Effector CD4-positive, alpha-beta T cell (primary cell): ENCODE measurements around the gene FOXD4L1.
"Not testable (repeated sequence)": the region's sequence is repeated elsewhere in the genome, so short reads cannot be mapped to it uniquely, and the experiment has no call there.

Experiments
- DNase-seq: peaks from one replicate; pipeline ENCODE4 v3.0.0-alpha.2; 2020

FOXD4L1 gene

GRCh38 chr2:113527350-113528045 is 29.0 kb downstream of the FOXD4L1 start:
- not testable (repeated sequence) for DNase-seq

- DNase-seq, result not testable (repeated sequence)
These were observed 29.7 kb downstream of the FOXD4L1 start for GRCh38 chr2:113528126-113528525.

- DNase-seq, result not testable (repeated sequence)
These were observed 30.4 kb downstream of the FOXD4L1 start for GRCh38 chr2:113528904-113529303.

- not testable (repeated sequence) for DNase-seq
These were observed 34.5 kb downstream of the FOXD4L1 start for GRCh38 chr2:113532991-113533390.

- DNase-seq, result not testable (repeated sequence)
These were observed 38.1 kb downstream of the FOXD4L1 start for GRCh38 chr2:113536573-113536972.

GRCh38 chr2:113540834-113541203 is 42.4 kb downstream of the FOXD4L1 start:
- not testable (repeated sequence) for DNase-seq

GRCh38 chr2:113541204-113541975 is 42.9 kb downstream of the FOXD4L1 start:
- peak; percentile 4 for DNase-seq

- DNase-seq, result not testable (repeated sequence)
These were observed 43.6 kb downstream of the FOXD4L1 start for GRCh38 chr2:113541976-113542485.

GRCh38 chr2:113542529-113542928 is 44.1 kb downstream of the FOXD4L1 start:
- DNase-seq, result not testable (repeated sequence)
